Natural killer cell (primary cell): ENCODE measurements around the gene KIAA1958. TPM values are rescaled to one million over a fixed set of nuclear protein-coding genes. Genes with fewer than 3 reads are reported as not detected.

ENCODE experiments used
- ATAC-seq, 3 donors: fragments of 150-1000 bp in 2 of 3; fragments of 200-7000 bp in 1 of 3; cut with Tn5 transposase; 1 replicate in 1 of 3; 2 replicates in 2 of 3; pipeline ENCODE4 v1.10.0; 2021; ENCODE audit warnings: mild to moderate bottlenecking in 2 of 3, moderate library complexity in 2 of 3
- DNase-seq, 2 donors: peaks; one replicate each; pipeline versions ENCODE4 v3.0.0 to v3.0.0-alpha.2; 2013 to 2021; ENCODE audit warnings: mixed read lengths in 1 of 2
- H3K27ac ChIP-seq: one replicate; pipeline ENCODE4 v1.5.1; 2013; ENCODE audit warnings: mild to moderate bottlenecking, low read length
- H3K27me3 ChIP-seq: one replicate; pipeline ENCODE4 v1.6.1; 2013; ENCODE audit warnings: low read length; ENCODE audit not compliant: control insufficient read depth, insufficient read depth
- H3K36me3 ChIP-seq: one replicate; pipeline ENCODE4 v1.6.1; 2013; ENCODE audit warnings: low read length; ENCODE audit not compliant: control insufficient read depth, insufficient read depth
- H3K4me1 ChIP-seq: one replicate; pipeline ENCODE4 v1.6.1; 2013; ENCODE audit warnings: low read length; ENCODE audit not compliant: control insufficient read depth, insufficient read depth
- H3K4me3 ChIP-seq: one replicate; pipeline ENCODE4 v1.5.1; 2013; ENCODE audit warnings: low read length
- H3K9me3 ChIP-seq: one replicate; pipeline ENCODE4 v1.6.1; 2013; ENCODE audit warnings: low read length; ENCODE audit not compliant: control insufficient read depth, insufficient read depth
- H3K27ac Mint-ChIP-seq, 2 donors: one replicate each; pipeline ENCODE4 v1.8.0; 2022; ENCODE audit warnings: mild to moderate bottlenecking in 2 of 2, mixed read lengths in 2 of 2, moderate library complexity in 1 of 2
- H3K27me3 Mint-ChIP-seq, 2 donors: one replicate each; pipeline ENCODE4 v1.8.0; 2022; ENCODE audit warnings: low read depth in 2 of 2, mixed read lengths in 2 of 2
- H3K36me3 Mint-ChIP-seq: one replicate; pipeline ENCODE4 v1.8.0; 2022; ENCODE audit warnings: mixed read lengths
- H3K4me1 Mint-ChIP-seq, 2 donors: one replicate each; pipeline ENCODE4 v1.8.0; 2022; ENCODE audit warnings: mixed read lengths in 2 of 2
- H3K4me3 Mint-ChIP-seq: one replicate; pipeline ENCODE4 v1.8.0; 2022; ENCODE audit warnings: mild to moderate bottlenecking, moderate library complexity, mixed read lengths
- H3K9me3 Mint-ChIP-seq, 2 donors: one replicate each; pipeline ENCODE4 v1.8.0; 2022; ENCODE audit warnings: mixed read lengths in 2 of 2
- WGBS: methylation state at CpG from one replicate; pipeline ENCODE4 v1.1.7; 2013; ENCODE audit warnings: missing lambda C conversion rate; ENCODE audit not compliant: insufficient coverage; 5-methylcytosine and 5-hydroxymethylcytosine counted together
- intact Hi-C: fragments of 100-400 bp; cut with micrococcal nuclease; formaldehyde crosslinking; loops from one replicate; pipeline ENCODE4 v1.14.2; 2022
- total RNA-seq, 4 donors: library from RNA; stranded (reverse); fragments of 120-200 nt in 1 of 4; gene quantifications; one replicate each; pipeline versions ENCODE4 v1.2.3 to v1.2.4, GENCODE V29; 2013 to 2022
- TF ChIP-seq, protein P1 (sequence below): fragments of 200-600 bp; IDR thresholded peaks from one replicate; pipeline ENCODE4 v1.8.0; 2022; ENCODE audit warnings: antibody characterized with exemption

Gene KIAA1958
- total RNA-seq, 3 donors from 2014 or later (not counting 1 experiment from before 2014, with no cell fraction given) = 5.4 to 6.1 (median 5.5) TPM

DNA sequence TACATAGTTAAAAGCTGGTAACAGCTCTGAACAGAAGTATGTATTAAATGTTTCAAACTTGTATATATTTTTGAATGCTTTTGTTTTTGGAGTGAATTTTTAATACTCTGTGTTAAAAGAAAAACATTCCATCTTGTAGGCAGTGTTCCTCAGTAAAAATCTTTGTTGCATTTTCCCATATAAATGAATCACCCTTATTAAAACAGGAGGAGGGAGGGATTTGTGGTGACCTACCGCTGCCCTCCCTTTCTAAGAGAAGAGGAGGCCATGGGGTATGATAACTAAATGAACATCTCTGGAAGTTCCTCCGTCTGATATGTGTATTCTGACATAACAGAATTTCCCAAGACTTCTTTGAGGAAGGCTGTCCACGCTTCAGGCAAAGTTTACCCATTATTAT, 177.9 kb downstream of the KIAA1958 start:
- TF ChIP-seq, protein P1, sequence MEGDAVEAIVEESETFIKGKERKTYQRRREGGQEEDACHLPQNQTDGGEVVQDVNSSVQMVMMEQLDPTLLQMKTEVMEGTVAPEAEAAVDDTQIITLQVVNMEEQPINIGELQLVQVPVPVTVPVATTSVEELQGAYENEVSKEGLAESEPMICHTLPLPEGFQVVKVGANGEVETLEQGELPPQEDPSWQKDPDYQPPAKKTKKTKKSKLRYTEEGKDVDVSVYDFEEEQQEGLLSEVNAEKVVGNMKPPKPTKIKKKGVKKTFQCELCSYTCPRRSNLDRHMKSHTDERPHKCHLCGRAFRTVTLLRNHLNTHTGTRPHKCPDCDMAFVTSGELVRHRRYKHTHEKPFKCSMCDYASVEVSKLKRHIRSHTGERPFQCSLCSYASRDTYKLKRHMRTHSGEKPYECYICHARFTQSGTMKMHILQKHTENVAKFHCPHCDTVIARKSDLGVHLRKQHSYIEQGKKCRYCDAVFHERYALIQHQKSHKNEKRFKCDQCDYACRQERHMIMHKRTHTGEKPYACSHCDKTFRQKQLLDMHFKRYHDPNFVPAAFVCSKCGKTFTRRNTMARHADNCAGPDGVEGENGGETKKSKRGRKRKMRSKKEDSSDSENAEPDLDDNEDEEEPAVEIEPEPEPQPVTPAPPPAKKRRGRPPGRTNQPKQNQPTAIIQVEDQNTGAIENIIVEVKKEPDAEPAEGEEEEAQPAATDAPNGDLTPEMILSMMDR = no peak
- Mint-ChIP-seq H3K27ac (no peak overlapping the region), H3K27me3 (no peaks in the 10 kb centered on the region), H3K4me3 (no peak overlapping the region), H3K9me3 (no peaks in the 10 kb centered on the region), H3K36me3 (no peaks in the 10 kb centered on the region), H3K4me1 (no peaks in the 10 kb centered on the region)
- no peaks in the 10 kb centered on the region for H3K27me3 ChIP-seq
- H3K9me3 ChIP-seq = no peaks in the 10 kb centered on the region
- DNase-seq = no peak
- H3K27ac ChIP-seq = no peak overlapping the region
- intact Hi-C loops = no loop called here
- WGBS = 82% methylated on average over 3 of the region's 3 CpGs
- H3K4me3 ChIP-seq = no peak overlapping the region
- no peaks in the 10 kb centered on the region for H3K36me3 ChIP-seq
- H3K4me1 ChIP-seq = no peaks in the 10 kb centered on the region
- no peak for ATAC-seq

DNA sequence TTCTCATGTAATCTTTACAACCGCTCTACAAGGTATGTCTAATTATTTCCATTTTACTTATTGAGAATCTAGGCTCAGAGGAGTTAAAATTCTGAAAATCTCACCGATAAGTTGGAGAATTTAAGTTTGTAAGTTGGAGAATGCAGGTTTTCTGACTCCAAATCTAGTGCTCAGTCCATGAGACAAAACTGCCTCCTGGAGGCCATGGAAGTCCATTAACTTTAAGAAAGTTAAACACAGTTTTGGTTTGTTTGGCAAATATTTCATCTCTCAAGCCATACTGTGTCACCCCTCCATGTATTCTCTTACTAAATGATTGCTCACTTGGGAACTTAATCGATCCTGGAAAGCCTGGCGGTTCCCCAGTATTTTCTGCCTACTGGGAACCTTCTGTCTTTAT, 178.7 kb downstream of the KIAA1958 start:
- DNase-seq (peak in 1 of 2 donors; percentile 7), ATAC-seq (no peak)
- H3K27me3 Mint-ChIP-seq = no peaks in the 10 kb centered on the region
- no peaks in the 10 kb centered on the region for H3K4me1 ChIP-seq
- H3K4me3 Mint-ChIP-seq = no peak overlapping the region
- no peak overlapping the region for H3K27ac Mint-ChIP-seq
- H3K9me3 Mint-ChIP-seq = no peaks in the 10 kb centered on the region
- intact Hi-C loops = no loop called here
- no peaks in the 10 kb centered on the region for H3K36me3 ChIP-seq
- no peak overlapping the region for H3K27ac ChIP-seq
- H3K27me3 ChIP-seq = no peaks in the 10 kb centered on the region
- no peak overlapping the region for H3K4me3 ChIP-seq
- 96% methylated on average over 2 of the region's 4 CpGs for WGBS
- no peaks in the 10 kb centered on the region for H3K4me1 Mint-ChIP-seq
- no peaks in the 10 kb centered on the region for H3K36me3 Mint-ChIP-seq
- TF ChIP-seq, protein P1 = no peak
- H3K9me3 ChIP-seq = no peaks in the 10 kb centered on the region

DNA sequence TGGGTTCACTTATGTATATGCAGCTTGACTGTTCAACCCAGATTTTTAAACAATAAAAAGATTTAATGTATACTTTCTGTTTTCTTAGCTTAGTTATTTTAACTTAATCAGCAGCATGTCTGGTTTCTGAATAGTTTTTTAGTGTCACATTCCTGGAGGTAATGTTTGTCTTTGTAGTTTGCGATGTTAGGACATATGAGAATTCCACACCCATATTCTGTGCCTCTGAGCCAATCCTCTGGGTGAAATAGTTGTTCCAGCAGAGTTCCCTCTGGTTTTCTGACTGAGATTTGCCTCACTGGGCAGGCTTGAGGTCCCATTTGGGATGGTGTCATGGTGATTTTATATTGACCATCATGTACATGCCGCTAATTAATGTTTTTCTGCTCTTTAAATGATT, 182.7 kb downstream of the KIAA1958 start:
- Mint-ChIP-seq H3K4me1 (no peaks in the 10 kb centered on the region), H3K27me3 (peaks cover 0 to 3% of the 10 kb centered on the region in 2 donors)

More for the DNA sequence above, 182.7 kb downstream of the KIAA1958 start:
- Histone ChIP-seq H3K36me3 (no peaks in the 10 kb centered on the region), H3K27ac (no peak overlapping the region), H3K4me1 (no peaks in the 10 kb centered on the region), H3K9me3 (no peaks in the 10 kb centered on the region), H3K27me3 (no peaks in the 10 kb centered on the region), H3K4me3 (no peak overlapping the region)
- intact Hi-C loops = no loop called here
- Mint-ChIP-seq H3K9me3 (peaks cover 0 to 3% of the 10 kb centered on the region in 2 donors), H3K36me3 (no peaks in the 10 kb centered on the region), H3K4me3 (no peak overlapping the region), H3K27ac (no peak overlapping the region)
- DNase-seq (no peak), ATAC-seq (no peak)
- TF ChIP-seq, protein P1 = no peak
- WGBS = no CpG with 5 or more reads among the region's 2 CpGs
